Tibial nerve (tissue), 4 donors: ENCODE results near the gene HBP1.

Experiments
- EP300 ChIP-seq, 2 donors: sonication (generic); formaldehyde crosslinking; IDR thresholded peaks; one replicate each; pipeline ENCODE4 v1.6.1; 2017; ENCODE audit warnings: antibody characterized with exemption in 2 of 2, mild to moderate bottlenecking in 1 of 2
- POLR2A ChIP-seq, 2 donors: fragments of 450-650 bp; IDR thresholded peaks; one replicate each; pipeline ENCODE4 v1.6.1; 2017; ENCODE audit warnings: antibody characterized with exemption in 2 of 2, mild to moderate bottlenecking in 2 of 2, moderate library complexity in 2 of 2
- TF ChIP-seq, protein P1 (sequence below), 5 experiments: fragments of 200-600 bp in 3 of 5; fragments of 450-650 bp in 2 of 5; sonication (generic) in 3 of 5; IDR thresholded peaks; one replicate each; pipeline ENCODE4 v1.5.1; 2016 to 2019; ENCODE audit warnings: antibody characterized with exemption in 5 of 5, mild to moderate bottlenecking in 3 of 5, moderate library complexity in 2 of 5

DNA sequence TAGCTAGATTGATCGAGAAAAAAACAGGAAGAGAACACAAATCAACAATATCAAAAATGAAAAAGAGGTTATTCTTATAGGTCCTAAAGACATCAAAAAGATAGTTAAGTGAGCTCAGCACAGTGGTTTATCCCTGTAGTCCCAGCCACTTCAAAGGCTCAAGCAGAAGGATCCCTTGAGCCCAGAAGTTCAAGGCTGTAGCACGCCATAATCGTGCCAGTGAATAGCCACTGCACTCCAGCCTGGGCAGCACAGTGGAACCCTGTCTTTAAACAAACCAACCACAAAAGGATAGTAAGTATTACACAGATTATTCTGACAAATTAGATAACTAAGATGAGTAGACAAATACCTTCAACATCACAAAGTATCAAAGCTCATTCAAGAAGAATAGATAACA lies 83.2 kb downstream of the HBP1 start:
- TF ChIP-seq, protein P1, sequence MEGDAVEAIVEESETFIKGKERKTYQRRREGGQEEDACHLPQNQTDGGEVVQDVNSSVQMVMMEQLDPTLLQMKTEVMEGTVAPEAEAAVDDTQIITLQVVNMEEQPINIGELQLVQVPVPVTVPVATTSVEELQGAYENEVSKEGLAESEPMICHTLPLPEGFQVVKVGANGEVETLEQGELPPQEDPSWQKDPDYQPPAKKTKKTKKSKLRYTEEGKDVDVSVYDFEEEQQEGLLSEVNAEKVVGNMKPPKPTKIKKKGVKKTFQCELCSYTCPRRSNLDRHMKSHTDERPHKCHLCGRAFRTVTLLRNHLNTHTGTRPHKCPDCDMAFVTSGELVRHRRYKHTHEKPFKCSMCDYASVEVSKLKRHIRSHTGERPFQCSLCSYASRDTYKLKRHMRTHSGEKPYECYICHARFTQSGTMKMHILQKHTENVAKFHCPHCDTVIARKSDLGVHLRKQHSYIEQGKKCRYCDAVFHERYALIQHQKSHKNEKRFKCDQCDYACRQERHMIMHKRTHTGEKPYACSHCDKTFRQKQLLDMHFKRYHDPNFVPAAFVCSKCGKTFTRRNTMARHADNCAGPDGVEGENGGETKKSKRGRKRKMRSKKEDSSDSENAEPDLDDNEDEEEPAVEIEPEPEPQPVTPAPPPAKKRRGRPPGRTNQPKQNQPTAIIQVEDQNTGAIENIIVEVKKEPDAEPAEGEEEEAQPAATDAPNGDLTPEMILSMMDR (IDR thresholded peaks at IDR 0.05) = no peak
- TF ChIP-seq POLR2A (IDR thresholded peaks at IDR 0.05) (no peak), EP300 (IDR thresholded peaks at IDR 0.05) (no peak)
